ENCODE results near the gene EZR.

The EZR gene

DNA sequence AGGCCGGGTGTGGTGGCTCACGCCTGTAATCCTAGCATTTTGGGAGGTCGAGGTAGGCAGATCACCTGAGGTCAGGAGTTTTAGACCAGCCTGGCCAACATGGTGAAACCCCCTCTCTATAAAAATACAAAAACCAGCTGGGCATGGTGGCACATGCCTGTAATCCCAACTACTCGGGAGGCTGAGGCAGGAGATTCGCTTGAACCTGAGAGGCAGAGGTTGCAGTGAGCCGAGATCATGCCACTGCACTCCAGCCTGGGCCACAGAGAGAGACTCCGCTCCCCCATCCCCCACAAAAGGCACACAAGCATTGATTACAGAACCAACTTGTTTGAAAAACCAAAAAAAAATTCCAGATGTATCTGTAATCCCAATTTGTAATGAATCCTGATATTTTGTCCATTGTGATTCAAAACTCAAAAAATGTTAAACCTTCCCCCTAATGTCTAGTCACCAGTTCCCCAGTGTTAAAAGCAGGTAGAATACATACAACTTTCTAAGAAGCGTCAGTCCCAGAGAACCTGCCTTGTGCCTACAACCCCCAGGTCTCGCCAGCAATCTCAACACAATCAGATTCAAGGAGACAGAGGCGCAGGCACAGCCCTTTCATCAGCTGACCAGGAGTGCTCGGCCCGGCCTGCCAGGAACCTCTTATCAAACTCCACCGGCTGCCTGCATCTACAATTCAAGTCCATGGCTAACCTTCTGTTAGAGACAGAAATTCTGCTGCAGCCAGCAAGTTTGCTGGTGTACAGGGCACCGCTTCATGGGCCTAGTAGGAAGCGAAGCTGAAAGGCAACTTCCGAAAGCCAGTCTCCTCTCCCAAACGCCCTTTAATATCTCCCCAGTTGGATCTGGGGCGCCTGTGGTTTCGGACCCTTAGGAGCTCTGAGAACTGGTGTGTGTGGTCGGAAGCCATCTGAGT is 2.1 kb downstream of the EZR start:
- no peak for FAIRE-seq

DNA sequence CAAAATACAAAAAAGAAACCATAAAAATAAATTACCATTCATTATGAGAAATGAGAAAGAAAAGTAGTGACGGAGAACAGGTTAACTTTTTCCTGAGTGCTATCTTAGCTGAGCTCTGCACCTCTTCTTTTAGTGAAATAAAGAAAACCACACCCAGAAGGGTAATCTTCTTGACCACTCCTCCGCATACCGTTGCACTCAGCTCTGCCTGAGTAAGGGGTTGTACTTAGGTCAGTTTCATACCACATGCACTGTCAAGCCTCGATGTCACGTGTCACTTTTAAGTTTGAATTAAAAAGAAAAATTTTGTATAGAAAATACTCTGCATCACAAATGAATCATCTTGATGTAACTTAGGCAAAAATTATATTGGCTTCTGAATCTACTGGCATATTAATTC is 2.8 kb downstream of the EZR start:
- no peak for FAIRE-seq

DNA sequence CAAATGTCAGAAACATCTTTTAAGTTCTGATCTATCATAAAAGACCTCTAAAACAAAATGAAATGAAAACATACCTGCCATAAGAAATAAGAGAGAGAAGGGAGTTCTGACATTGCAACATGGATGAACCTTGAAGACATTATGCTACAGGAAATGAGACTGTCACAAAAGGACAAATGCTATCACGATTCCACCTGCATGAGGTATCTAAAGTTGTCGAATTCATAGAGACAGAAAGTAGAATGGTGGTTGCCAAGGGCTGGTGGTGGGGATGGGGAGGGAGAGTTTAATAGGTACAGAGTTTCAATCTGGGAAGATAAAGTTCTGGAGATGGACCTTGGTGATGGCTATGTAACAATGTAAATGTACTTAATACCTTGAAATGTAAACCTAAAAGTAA is 3.3 kb downstream of the EZR start:
- no peak for FAIRE-seq

DNA sequence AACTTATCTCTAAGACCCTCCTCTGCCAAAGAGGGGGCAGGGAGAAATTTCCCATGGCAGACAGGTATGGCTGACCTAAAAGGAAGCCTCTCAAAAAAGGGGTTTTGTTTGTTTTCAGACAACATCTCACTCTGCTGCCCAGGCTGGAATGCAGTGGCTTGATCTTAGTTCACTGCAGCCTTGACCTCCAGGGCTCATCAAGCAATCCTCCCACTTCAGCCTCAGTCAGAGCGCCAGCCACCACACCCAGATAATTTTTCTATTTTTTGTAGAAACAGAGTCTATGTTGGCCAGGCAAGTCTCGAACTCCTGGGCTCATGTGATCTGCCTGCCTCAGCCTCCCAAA is 3.8 kb downstream of the EZR start:
- FAIRE-seq: no peak

DNA sequence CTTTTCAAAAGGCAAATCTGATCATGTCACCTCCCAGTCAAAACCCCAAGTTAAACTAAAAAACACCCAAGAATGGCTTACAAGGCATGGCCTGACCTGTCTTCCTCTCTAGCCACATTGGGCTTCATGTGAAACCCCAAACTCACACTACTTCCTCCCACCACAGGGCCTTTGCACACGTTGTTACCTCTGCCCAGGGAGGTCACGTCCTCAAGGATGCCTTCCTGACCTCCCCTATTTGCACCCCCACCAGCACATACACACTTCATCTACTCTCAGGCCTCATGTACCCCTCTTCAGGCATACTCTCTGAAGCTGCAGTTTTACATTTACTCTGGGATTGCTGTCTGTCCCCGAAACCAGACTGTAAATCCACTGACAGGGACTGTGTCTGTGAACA is 6.1 kb downstream of the EZR start:
- FAIRE-seq: no peak

DNA sequence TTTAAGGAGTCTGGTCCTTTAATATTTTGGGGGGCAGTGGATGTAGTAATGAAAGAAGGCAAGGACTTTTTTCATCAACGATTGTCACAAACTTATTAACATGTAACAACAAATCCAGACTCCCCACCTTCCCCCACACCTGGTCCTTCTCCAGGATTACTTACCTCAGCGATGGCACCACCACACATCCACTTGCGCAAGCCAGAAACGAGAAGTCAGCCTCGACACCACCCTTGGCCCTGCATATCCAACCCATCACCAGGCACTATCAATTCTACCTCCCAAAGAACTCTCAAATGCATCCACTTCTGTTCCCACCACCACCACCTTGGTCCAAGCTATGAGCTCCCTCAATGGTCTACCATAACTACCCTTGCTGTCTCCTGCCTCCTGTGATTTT is 6.6 kb downstream of the EZR start:
- no peak for FAIRE-seq

DNA sequence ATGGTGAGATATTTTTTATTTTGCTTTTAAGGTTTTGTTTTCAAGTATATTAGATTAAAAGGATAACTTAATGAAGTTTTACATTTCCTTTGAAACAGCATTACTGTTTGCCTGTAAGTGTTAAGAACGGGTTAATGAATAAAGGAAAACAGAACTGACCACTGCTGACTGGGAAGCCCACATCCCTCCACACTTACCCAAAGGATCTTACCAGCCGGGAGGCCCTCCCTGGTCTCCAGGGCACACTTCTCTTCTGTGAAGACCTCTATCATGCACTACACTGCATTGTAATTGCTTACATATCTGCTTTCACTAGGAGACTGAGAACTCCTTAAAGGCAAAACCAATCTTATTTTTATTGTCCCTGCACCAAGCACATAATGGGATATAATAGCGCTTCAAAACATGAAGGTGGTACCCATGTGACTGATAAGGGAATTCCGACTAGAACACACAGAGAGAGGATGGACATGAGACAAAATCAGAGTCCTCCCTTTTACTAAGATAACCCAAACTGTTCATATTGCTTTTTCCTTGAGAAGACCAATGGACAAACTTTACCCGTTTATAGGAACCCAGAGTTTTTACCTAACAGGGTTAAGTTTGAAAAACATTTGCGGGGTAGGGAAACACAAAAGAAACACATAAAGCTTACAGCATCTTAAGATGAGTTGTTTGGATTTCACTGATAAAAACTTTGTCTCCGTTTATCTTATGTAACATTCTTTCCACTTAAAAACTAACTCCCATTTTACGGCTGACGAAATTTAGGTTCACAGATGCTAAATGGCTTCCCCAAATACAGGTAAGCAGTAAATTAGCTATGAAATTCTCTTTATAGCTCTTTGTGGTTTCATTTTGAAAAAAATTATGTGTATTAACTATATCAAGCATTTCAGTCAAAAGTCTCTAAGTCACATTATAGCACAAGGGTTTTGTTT is 8.7 kb downstream of the EZR start:
- no peak for FAIRE-seq

DNA sequence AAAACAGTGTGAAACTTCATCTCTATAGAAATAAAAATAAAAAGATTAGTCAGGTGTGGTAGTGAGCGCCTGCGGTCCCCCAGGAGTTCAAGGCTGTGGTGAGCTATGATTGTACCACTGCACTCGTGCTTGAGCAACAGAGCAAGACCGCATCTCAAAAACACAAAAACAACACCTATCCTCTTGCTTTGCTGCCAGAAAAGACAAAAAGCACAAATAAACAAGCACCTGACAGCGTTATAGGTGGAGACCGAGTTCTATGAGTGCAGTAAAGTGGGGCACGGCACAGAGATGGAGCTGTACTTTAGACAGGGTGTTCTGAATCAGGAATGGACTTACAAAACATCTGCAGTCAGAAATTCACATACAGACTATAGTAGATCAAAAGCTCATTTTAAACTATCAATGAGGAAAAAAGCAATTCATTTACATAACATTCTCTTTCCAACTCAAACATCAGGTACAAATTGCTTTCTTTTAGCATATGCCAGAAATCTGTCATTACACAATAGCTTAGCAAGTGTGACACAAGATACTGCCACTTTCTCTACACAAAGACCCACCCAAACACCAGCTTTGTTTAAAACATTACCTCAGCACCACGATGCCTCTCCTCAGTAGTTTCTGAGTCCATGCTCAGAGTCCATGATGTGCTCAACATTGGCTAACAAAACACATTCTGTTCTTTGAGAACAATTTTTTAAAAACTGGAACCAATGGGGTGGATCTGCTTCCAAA is 10.1 kb downstream of the EZR start:
- no peak for FAIRE-seq

DNA sequence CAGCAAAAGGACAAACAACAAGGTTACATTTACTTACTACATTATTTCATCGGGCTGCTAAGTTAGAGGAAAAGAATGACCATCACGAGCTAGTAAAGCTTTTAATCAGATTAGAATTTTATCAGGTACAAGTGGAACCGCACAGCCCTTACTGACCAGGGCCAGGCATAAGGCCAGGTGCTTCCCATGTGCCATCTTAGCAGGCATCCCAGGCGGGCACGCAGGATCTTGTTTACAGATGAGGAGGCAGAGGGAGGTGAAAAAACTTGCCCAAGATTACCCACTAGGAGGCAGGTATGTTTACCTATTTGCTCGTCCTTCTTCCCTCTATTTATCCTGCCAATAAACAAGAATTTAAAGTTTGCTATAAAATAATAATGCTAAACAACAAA is 10.7 kb downstream of the EZR start:
- no peak for FAIRE-seq

DNA sequence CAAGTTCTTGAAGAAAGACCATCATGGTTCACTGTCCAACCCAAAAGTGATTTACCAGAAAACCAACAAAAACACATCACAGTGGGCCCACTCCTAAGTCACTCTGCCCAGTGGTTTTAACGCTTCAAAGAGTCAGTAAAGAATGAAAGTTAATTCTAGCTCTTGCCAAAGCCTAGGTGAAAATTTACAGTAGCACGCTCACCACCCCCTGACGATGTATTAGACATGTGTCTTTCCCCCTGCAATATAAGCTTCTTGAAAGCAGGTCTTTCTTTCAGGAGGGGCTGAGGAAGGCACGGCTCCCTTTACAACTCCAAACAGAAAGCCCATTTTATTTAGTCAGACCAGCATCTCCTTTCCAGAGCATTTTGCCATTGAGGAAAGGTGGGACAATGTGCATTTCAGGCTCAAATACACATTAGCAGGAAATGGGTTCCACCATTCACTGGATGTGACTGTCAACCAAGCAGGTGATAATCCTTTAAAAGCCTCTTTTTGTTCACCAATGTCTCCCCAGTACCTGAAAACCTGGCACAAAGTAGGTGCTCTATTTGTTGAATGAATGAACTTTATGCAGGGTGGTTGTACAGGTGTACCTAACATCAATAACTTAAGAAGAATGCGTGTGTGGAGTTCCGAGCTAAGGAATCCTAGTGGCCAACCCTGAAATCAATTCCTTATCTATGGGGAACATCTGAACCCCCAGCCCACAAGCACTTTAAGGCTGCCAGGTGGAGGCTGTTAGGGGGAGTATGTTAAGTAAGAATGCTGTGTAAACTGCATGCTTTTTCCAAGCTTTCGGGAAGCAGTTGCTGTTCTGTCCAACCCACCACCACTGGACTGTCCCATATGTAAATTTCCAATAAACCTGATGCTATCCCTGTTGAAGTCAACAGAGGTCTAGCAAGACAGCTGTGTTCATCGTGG is 11.4 kb downstream of the EZR start:
- no peak for FAIRE-seq

DNA sequence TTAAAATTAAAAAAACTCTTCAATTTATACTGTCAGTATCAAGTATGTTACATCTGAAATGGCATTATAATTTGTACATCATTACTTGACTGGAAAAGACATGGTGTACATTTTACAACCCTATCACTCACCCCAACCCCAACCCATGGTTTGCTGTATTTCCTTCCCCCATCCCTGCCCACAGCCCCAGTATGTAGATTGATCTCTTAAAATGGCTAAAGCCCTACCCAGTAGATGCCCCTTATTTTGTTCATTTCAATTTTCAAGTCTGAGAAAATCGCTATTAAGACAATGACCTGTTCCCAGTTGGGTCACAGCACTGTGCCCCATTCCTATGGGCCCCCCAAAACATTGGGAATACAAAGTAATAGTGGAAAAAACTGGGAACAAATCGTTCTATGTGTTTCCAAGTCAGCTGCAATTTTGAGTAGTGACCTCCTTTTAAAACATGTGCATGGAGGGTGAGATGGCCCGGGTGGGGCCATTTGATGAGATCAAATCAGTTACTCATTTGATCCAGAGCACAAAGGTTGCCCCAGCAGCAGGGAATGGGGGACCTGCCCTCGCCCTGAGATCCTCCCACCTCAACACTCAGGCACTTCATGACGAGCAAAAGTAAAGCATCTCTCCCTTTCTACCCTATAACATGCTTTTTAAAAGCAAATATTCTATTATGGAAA is 13.3 kb downstream of the EZR start:
- FAIRE-seq: no peak

DNA sequence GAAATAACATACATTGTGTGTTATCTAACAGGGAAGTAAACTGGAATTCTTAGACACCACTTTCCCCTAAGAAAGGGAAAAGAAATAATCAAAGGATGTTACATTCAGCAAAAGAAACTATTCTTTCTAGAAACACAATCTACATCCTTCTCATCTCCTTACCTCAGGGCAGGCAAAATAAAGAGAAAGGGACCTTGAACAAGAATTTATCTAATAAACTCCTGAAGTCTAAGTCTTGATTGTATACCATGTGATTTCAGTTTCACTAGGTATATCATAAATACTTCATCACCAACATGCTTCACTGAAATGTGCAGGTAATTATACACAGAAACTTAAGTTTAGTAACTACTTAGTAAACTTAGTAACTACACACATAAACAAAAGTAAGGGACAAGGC is 15.0 kb downstream of the EZR start:
- FAIRE-seq: no peak

DNA sequence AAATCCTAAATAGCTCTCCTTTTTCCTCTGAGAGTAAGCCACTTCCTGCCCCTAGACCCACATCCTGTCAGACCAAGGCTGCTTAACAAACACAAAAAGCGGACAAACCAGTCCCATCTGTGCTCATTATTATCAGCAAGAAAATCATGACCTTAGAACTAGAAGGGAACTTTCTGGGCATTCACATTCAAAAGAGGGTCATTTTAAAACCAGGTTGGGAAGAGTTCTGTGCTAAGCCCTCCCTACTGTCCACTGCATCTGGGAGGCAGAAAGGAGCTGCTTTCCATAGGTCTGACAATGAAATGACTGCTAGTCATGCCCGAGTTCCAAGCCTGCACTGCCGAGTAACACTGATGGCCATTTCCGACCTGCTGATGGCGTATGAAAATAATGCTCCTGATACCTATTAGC is 15.4 kb downstream of the EZR start:
- no peak for FAIRE-seq

DNA sequence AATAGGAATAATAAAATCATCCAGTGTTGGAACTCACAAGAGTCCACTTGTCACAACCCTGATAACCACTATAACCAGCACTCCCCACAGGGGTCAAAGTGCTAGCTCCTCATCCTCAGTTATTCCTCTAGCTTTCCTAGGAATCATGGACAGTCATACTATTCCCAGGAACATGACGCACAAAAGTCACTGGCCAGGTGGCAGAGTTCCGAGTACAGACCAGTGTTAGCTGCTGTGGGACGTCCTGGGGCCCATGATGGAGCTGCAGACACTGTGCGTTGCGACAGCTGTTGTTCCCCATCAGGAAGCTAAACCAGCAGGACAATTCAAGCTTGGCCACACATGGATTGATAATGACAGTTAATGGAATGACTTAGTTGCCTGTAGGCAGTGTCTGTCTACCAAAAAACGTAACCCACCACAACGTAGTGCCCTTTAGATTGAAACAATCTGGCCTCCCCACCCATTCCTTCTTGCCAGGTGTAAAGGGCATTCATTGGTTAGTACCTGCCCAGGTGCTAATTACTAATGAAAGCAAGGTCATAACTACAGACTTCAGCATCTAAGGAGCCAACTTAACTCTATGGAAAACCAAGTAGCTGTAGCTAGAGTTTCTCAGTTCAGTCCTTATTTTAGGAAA is 17.4 kb downstream of the EZR start:
- no peak for FAIRE-seq

DNA sequence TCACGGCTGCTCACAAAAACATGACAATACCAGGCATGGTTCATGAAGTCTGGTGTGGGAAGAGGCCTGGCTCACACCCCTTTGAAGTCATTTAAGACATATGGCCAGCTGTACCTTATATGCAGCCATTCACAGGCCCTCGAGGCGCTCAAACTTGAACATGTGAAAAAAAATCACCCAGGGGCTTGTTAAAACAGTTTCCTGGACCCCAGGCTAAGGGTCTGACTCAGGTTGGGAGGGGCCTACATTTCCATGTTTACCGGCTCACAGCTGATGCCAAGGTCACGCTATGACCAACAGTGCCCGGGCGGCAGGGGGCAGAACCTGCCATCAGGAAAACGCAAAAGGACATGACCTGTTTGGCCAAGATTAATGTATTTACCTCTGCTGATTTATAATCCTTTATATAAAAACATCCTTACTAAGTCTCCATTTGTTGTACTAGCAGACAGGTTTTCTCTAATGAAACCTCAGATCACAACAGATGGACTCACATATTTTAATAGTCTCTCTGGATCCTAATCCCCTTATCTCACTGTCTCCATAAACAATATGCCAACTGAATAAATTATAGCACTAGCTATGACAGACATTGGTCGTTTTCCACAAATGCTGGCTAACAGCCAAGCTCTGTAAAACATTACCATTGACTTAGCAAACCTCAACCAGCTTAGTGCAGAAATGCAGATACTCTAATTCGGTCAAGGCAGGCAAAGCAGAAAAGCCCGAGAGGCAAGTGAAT is 19.9 kb downstream of the EZR start:
- no peak for FAIRE-seq

DNA sequence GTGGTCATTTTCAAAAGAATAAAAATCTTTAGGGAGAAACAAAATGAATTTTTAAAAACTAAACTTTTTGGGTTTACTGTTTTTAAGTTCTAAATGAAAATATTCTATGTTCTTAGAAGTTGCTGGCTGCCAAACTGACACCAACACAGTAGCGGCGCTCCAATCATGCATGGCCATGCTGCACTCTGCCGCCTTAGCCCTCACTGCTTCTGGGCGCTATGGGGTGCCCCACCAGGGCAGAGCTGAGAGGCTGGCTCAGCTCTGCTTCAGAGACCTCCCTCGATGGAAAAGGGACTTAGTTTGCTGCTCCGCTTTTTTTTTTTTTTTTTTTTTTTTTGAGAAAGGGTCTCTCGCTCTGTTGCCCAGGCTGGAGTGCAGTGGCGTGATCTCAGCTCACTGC is 20.9 kb downstream of the EZR start:
- FAIRE-seq: no peak

DNA sequence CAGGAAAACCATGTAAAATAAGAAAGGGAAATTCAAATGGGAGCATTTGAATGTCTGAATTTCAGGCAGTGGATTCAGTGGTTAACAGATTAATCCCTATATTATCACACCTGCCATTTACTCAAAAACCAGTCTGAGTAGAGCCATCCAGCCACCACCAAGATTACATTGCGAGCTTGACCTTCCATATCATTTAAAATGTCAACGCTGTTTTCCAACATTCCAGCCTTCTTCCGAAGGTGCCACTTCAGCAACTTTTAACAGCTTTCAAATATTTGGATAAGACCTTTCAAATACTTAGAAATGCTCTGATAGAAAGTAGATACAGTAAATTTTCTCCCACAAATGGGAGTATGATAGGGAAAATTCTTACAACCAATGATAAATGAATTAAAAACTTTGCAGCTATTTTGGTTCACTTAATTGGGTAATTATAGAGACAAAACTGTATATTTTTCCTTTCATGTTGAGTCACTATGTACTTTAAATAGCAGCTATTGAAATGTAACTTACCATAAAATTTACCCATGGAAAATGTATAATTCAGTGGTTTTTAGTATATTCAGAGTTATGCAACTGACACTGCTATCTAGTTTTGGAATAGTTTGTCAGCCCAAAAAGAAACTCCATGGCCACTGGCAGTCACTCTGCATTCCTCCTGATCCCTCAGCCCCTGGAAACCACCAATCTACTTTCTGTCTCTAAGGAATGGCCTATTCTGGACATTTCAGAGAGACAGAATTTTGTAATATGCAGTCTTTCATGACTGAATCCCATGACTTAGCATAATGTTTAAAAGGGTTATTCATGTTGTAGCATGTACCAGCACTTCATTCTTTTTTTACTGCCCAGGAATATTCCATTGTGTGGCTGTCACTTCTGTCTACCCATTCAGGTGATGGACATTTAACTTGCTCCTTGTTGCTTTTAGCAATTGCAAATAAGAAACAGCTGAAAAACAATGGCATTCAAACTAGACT is 21.5 kb downstream of the EZR start:
- no peak for FAIRE-seq

DNA sequence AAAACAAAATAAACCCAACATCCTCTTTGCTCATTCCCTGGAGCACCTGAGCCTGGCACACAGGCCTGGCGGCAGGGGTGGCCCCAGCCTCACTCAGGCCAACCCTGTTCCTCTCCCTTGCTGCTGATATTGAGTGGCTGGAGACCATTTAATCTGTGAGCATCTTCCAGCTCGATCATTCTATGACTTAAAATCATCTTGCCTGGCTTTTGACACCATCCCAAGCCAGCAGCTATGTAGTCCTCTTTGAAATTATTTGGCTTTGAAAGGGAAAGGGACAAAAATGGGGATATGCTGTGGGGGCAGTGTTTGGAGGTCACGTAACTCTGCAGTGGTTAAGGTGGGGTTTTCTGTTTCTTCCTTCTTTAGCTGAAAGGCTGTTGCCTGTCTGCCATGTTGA is 22.8 kb downstream of the EZR start:
- no peak for FAIRE-seq

DNA sequence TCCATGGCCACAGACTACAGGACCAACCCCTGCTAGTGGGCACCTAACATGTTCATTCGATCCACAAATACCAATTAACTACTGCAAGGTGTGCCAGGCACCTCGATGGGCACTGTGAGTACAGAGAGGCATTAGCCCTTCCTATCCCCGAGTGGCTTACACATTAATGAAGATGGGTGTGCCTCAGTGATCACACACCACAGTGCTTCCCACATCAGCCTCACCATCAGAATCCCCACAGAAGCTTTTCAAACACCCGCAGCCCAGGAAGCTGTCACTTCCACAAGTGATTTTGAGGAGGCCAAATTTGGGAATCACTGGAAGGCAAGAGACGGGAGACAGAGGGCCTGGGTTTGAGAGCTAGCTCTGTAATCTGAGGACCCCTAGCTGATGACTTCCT is 23.7 kb downstream of the EZR start:
- FAIRE-seq: no peak

All from A204.1 (cell line).